Right lobe of liver (tissue), 6 donors: Measurements from ENCODE around the gene DLG2. TPM values are rescaled to one million over a fixed set of nuclear protein-coding genes. Genes with fewer than 3 reads are reported as not detected.

ENCODE experiments used
- ATAC-seq, 4 donors: fragments of 200-7000 bp; cut with Tn5 transposase; one replicate each; pipeline ENCODE4 v1.9.1; 2020; ENCODE audit warnings: mild to moderate bottlenecking in 4 of 4, moderate library complexity in 4 of 4
- DNase-seq, 3 donors: peaks; one replicate each; pipeline ENCODE4 v3.0.0-alpha.2; 2020
- H3K27ac ChIP-seq, 3 donors: fragments of 200-600 bp; one replicate each; pipeline ENCODE4 v1.8.0; 2022
- H3K27me3 ChIP-seq, 2 donors: fragments of 200-600 bp; one replicate each; pipeline ENCODE4 v1.8.0; 2022
- H3K36me3 ChIP-seq, 4 donors: fragments of 200-600 bp; sonication (generic) in 1 of 4; one replicate each; pipeline versions ENCODE4 v1.5.1 to v1.8.0; 2017 to 2022; ENCODE audit warnings: control low read depth in 1 of 4
- H3K4me1 ChIP-seq, 4 donors: fragments of 200-600 bp; sonication (generic) in 1 of 4; one replicate each; pipeline versions ENCODE4 v1.5.1 to v1.8.0; 2017 to 2022; ENCODE audit warnings: control low read depth in 1 of 4
- H3K4me3 ChIP-seq, 3 donors: fragments of 200-600 bp; one replicate each; pipeline ENCODE4 v1.8.0; 2022
- H3K9me3 ChIP-seq, 4 donors: fragments of 200-600 bp; sonication (generic) in 1 of 4; one replicate each; pipeline versions ENCODE4 v1.5.1 to v1.8.0; 2017 to 2022; ENCODE audit warnings: control low read depth in 1 of 4
- POLR2A ChIP-seq: fragments of 450-650 bp; IDR thresholded peaks from one replicate; pipeline ENCODE4 v1.6.1; 2017; ENCODE audit warnings: antibody characterized with exemption, mild to moderate bottlenecking
- WGBS: methylation state at CpG from one replicate; pipeline ENCODE4 v1.1.6; 2018; ENCODE audit warnings: low coverage, low lambda C conversion rate; ENCODE audit not compliant: insufficient coverage; ENCODE audit errors: missing lambda C conversion rate; 5-methylcytosine and 5-hydroxymethylcytosine counted together
- intact Hi-C, 2 donors: fragments of 100-400 bp; cut with DNase I; formaldehyde crosslinking; loops; one replicate each; pipeline versions ENCODE4 v1.11.2 to v1.14.1; 2022
- total RNA-seq, 6 experiments: library from RNA; depleted of rRNA in 2 of 6; stranded (reverse); fragments of >200 nt in 2 of 6; fragmentation: NEBNext Ultra II Directional in 3 of 6; extraction: Animal tissue kit (Norgen Biotek cat#: 25700) in 3 of 6; gene quantifications; one replicate each; pipeline versions ENCODE4 v1.1.0 to v1.2.4, GENCODE V29; 2016 to 2023
- TF ChIP-seq, protein P1 (sequence below), 4 donors: fragments of 200-600 bp in 3 of 4; fragments of 450-650 bp in 1 of 4; IDR thresholded peaks; one replicate each; pipeline versions ENCODE4 v1.5.1 to v1.8.0; 2016 to 2022; ENCODE audit warnings: antibody characterized with exemption in 4 of 4, mild to moderate bottlenecking in 2 of 4
- donor health status: DM: no; HTN: yes; CAD: no.
- donor health status: DM: no; HTN: no; CAD: no.
- donor health status: DM: no; HTN: no; CAD: no.
- donor health status: DM: no; HTN: yes; CAD: no.
- donor health status: DM: no; HTN: yes; CAD: no.

DLG2 gene
- total RNA-seq, 6 experiments from 2014 or later, result 1.2 to 6.4 (median 2.5) TPM

DNA sequence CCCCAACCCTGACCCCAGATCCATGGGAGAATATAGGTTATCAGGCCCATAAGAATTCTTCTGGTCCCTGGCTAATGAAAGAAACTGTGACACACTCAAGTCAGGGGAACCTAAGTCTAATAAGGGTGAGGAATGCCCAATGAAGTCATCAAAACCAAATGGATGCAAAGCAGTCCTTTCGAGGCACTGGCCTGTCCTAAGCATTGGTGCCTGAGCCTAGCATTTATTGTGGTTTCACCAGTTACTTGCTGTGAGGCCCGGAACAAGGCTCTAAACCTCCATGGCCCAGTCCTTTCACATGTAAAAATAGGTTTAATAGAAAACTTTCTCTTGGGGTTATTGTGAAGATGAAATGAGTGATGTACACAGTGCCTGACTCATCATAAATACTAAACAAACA lies 712.6 kb downstream of the DLG2 start:
- ATAC-seq, result no peak
- H3K36me3 ChIP-seq, result no peaks in the 10 kb centered on the region
- WGBS, result 57% methylated on average over 2 of the region's 2 CpGs
- no peaks in the 10 kb centered on the region for H3K4me1 ChIP-seq
- no peaks in the 10 kb centered on the region for H3K9me3 ChIP-seq
- TF ChIP-seq POLR2A, result no peak
- TF ChIP-seq, protein P1, sequence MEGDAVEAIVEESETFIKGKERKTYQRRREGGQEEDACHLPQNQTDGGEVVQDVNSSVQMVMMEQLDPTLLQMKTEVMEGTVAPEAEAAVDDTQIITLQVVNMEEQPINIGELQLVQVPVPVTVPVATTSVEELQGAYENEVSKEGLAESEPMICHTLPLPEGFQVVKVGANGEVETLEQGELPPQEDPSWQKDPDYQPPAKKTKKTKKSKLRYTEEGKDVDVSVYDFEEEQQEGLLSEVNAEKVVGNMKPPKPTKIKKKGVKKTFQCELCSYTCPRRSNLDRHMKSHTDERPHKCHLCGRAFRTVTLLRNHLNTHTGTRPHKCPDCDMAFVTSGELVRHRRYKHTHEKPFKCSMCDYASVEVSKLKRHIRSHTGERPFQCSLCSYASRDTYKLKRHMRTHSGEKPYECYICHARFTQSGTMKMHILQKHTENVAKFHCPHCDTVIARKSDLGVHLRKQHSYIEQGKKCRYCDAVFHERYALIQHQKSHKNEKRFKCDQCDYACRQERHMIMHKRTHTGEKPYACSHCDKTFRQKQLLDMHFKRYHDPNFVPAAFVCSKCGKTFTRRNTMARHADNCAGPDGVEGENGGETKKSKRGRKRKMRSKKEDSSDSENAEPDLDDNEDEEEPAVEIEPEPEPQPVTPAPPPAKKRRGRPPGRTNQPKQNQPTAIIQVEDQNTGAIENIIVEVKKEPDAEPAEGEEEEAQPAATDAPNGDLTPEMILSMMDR (IDR thresholded peaks at IDR 0.05), result no peak
- intact Hi-C loops, result no loop called here
- H3K27ac ChIP-seq, result no peak overlapping the region
- H3K4me3 ChIP-seq, result no peak overlapping the region
- no peaks in the 10 kb centered on the region for H3K27me3 ChIP-seq
- DNase-seq, result no peak

DNA sequence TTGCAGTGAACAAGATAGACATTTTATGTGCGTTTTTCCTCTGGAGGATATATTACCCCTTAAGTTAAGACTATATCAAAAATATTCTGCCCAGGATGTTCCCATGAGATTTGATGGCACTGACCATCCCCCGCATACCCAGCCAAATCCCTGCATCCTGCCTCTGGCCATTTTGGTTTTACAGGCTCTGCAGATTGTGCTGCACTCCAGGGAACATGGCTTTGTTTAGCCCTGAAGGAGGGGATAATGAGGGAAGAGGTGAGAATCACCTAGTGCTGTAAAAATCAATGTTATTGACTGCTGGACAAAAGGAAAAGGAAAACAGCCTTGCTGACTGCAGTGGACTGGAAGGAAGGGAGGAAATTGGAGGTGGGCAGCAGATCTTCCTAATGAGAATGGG lies 717.4 kb downstream of the DLG2 start:
- H3K27me3 ChIP-seq, result no peaks in the 10 kb centered on the region
- WGBS, result 63% methylated on average over 2 of the region's 2 CpGs
- intact Hi-C loops, result no loop called here
- no peaks in the 10 kb centered on the region for H3K9me3 ChIP-seq
- no peaks in the 10 kb centered on the region for H3K36me3 ChIP-seq
- ATAC-seq, result no peak
- H3K27ac ChIP-seq, result no peak overlapping the region
- no peak overlapping the region for H3K4me3 ChIP-seq
- H3K4me1 ChIP-seq, result no peaks in the 10 kb centered on the region
- DNase-seq, result no peak
- no peak for TF ChIP-seq POLR2A
- TF ChIP-seq, protein P1 (IDR thresholded peaks at IDR 0.05), result no peak

DNA sequence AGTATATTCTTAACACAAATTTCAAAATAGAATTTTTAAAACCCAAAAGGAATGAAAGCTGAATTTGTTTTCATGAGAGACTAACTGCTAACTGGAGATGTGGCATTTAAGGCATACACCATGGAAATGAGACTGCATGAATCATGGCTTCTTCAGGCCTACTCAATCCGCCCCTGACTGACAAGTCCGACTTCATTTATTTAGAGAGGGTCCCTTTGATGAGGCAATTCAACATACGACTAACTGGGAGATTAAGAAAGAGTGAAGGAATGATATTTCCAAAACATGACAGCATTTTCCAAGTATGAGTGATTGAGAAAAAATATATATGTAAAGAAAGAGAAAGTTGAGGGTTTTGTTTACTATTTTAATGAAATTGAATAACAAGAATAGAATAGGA lies 720.1 kb downstream of the DLG2 start:
- no peaks in the 10 kb centered on the region for H3K4me1 ChIP-seq
- no peak overlapping the region for H3K27ac ChIP-seq
- ATAC-seq, result no peak
- H3K9me3 ChIP-seq, result no peaks in the 10 kb centered on the region
- DNase-seq, result no peak
- H3K4me3 ChIP-seq, result no peak overlapping the region
- H3K27me3 ChIP-seq, result no peaks in the 10 kb centered on the region
- H3K36me3 ChIP-seq, result no peaks in the 10 kb centered on the region
- 35% methylated on average over 3 of the region's 3 CpGs for WGBS
- intact Hi-C loops, result no loop called here
- TF ChIP-seq, protein P1 (IDR thresholded peaks at IDR 0.05), result no peak
- no peak for TF ChIP-seq POLR2A

DNA sequence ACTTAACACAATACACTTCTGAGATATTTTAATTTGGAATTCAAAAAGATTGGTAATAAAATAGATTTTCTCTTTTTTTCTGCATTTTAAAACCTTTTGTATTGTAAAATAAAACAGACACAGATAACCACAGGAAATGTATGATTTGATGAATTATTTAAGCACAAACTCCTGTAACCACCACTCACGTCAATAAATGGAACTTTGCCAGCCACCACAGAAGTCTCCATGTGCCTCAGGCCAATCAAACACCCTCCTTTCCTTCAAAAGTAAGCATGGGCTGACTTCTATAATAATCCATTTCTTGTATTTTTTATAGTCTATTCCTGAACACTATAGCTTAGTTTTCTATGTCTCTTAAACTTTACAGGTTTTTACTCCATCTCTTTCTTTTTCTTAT lies 721.7 kb downstream of the DLG2 start:
- WGBS, result 0% methylated on average over 1 of the region's 1 CpG
- H3K36me3 ChIP-seq, result no peaks in the 10 kb centered on the region
- no peak for ATAC-seq
- no peak for TF ChIP-seq POLR2A
- TF ChIP-seq, protein P1 (IDR thresholded peaks at IDR 0.05), result no peak
- no peak for DNase-seq
- H3K4me1 ChIP-seq, result no peaks in the 10 kb centered on the region
- H3K27me3 ChIP-seq, result no peaks in the 10 kb centered on the region
- intact Hi-C loops, result no loop called here
- H3K27ac ChIP-seq, result no peak overlapping the region
- no peaks in the 10 kb centered on the region for H3K9me3 ChIP-seq
- H3K4me3 ChIP-seq, result no peak overlapping the region

DNA sequence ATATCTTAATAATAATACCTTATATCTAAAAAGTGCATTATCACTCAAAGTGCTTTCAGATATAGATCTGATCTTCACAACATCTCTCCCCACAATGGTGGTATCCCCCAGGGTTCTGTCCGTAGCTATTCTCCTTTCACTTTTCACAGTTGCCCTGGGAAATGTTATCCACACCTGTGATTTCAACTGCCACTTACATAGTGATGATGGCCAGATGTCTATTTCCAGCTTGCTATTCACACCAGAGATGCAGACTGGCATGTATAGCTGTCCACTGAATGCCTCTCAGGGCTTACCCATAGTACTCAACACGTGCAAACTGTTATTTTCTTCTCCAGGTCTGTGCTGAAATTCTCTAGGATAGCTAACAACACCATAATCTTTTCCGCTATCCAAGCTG lies 724.7 kb downstream of the DLG2 start:
- TF ChIP-seq, protein P1 (IDR thresholded peaks at IDR 0.05), result no peak
- no peak for TF ChIP-seq POLR2A

More for the DNA sequence above, 724.7 kb downstream of the DLG2 start:
- DNase-seq (no peak), ATAC-seq (no peak)
- Histone ChIP-seq H3K9me3 (no peaks in the 10 kb centered on the region), H3K4me3 (no peak overlapping the region), H3K4me1 (no peaks in the 10 kb centered on the region), H3K36me3 (no peaks in the 10 kb centered on the region), H3K27me3 (no peaks in the 10 kb centered on the region), H3K27ac (no peak overlapping the region)
- 49% methylated on average over 3 of the region's 3 CpGs for WGBS
- intact Hi-C loops, result no loop called here
